ENCODE results near the gene EIPR1.

Gene EIPR1

DNA sequence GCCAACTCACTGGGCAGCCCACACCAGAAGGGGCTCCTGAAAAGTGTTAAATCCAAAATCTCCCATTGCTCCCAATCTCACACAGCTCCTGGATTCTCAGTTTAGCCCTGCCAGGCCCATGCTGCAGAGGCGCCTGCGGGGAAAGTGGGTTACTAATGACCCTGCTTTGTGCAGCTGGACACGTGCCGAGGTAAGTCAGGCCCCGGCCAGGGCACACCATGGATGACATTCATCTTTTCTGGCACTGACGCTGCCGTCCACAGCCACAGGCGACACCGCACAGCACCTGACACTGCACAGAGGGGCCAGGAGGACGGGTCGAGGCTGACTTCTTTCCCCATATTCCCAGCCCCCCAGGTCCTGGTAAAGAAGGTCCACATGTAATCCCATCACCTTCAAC, 193.5 kb downstream of the EIPR1 start:
- Histone ChIP-seq H3K4me2 (ENCODE audit: low read depth, low read length, poor library complexity, severe bottlenecking) (no peak overlapping the region), H3F3A (ENCODE audit: insufficient read depth) (no peaks in the 10 kb centered on the region), H3K4me3 (ENCODE audit: insufficient read depth, low read length, poor library complexity, severe bottlenecking) (no peak overlapping the region), H3K9me2 (replicated peaks; ENCODE audit: insufficient read depth, low read length) (no peaks in the 10 kb centered on the region), H4K20me1 (ENCODE audit: low read depth, low read length) (no peaks in the 10 kb centered on the region), H3K27ac (ENCODE audit: low read depth, low read length) (no peak overlapping the region), H3K9me3 (ENCODE audit: insufficient read depth, low read length) (no peaks in the 10 kb centered on the region), H3K36me3 (ENCODE audit: low read length) (no peaks in the 10 kb centered on the region), H3K9ac (ENCODE audit: low read length) (no peak overlapping the region), H3K79me2 (ENCODE audit: insufficient read depth, low read length) (no peaks in the 10 kb centered on the region), H2AFZ (ENCODE audit: low read depth, low read length, severe bottlenecking) (no peak overlapping the region), H3K27me3 (ENCODE audit: low read length) (no peaks in the 10 kb centered on the region)
- TF ChIP-seq, protein P1, sequence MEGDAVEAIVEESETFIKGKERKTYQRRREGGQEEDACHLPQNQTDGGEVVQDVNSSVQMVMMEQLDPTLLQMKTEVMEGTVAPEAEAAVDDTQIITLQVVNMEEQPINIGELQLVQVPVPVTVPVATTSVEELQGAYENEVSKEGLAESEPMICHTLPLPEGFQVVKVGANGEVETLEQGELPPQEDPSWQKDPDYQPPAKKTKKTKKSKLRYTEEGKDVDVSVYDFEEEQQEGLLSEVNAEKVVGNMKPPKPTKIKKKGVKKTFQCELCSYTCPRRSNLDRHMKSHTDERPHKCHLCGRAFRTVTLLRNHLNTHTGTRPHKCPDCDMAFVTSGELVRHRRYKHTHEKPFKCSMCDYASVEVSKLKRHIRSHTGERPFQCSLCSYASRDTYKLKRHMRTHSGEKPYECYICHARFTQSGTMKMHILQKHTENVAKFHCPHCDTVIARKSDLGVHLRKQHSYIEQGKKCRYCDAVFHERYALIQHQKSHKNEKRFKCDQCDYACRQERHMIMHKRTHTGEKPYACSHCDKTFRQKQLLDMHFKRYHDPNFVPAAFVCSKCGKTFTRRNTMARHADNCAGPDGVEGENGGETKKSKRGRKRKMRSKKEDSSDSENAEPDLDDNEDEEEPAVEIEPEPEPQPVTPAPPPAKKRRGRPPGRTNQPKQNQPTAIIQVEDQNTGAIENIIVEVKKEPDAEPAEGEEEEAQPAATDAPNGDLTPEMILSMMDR (IDR thresholded peaks at IDR 0.05; ENCODE audit: insufficient read depth, low read length, poor library complexity, severe bottlenecking) = no peak
- TF ChIP-seq EZH2phosphoT487 (conservative IDR thresholded peaks at IDR 0.05; ENCODE audit: low read length) = no peak

DNA sequence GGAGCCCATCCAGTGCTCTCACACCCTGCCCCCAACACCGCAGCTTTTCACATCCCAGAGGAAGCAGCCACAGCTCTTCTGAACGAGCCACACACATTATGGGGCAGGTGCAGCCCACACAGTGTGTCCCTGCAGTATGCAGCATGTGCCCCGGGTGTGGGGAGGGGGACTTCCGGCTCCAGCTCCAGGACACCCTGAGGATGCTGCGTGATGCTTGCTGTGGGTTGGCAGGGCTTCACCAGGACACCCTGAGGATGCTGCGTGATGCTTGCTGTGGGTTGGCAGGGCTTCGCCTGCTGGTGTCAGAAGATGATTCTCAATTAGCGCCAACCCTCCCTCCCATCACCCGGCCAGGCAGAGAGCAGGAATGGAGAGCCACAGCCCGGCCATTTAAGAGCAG, 193.9 kb downstream of the EIPR1 start:
- Histone ChIP-seq H3K79me2 (ENCODE audit: insufficient read depth, low read length) (no peaks in the 10 kb centered on the region), H3F3A (ENCODE audit: insufficient read depth) (no peaks in the 10 kb centered on the region), H3K27ac (ENCODE audit: low read depth, low read length) (no peak overlapping the region), H4K20me1 (ENCODE audit: low read depth, low read length) (no peaks in the 10 kb centered on the region), H3K27me3 (ENCODE audit: low read length) (no peaks in the 10 kb centered on the region), H3K9me3 (ENCODE audit: insufficient read depth, low read length) (no peaks in the 10 kb centered on the region), H3K9ac (ENCODE audit: low read length) (no peak overlapping the region), H3K36me3 (ENCODE audit: low read length) (no peaks in the 10 kb centered on the region), H3K4me3 (ENCODE audit: insufficient read depth, low read length, poor library complexity, severe bottlenecking) (no peak overlapping the region), H2AFZ (ENCODE audit: low read depth, low read length, severe bottlenecking) (no peak overlapping the region), H3K9me2 (replicated peaks; ENCODE audit: insufficient read depth, low read length) (no peaks in the 10 kb centered on the region), H3K4me2 (ENCODE audit: low read depth, low read length, poor library complexity, severe bottlenecking) (no peak overlapping the region)
- no peak for TF ChIP-seq EZH2phosphoT487 (conservative IDR thresholded peaks at IDR 0.05; ENCODE audit: low read length)
- TF ChIP-seq, protein P1 (IDR thresholded peaks at IDR 0.05; ENCODE audit: insufficient read depth, low read length, poor library complexity, severe bottlenecking) = no peak

DNA sequence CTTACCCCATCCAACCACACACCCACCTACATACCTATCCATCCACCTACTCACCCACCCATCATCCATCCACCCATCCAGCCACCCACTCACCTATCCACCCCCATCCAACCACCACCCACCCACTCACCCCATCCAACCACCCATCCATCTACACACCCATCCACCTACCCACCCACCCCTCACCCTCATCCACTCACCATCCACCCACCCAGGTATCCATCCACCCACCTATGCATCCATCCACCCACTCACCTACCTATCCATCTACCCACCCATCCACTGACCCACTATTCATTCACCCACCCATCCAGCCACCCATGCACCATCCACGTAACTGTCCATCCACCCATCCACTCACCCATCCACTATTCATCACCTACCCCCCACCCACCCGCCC, 194.8 kb downstream of the EIPR1 start:
- Histone ChIP-seq H3K9ac (ENCODE audit: low read length) (no peak overlapping the region), H4K20me1 (ENCODE audit: low read depth, low read length) (no peaks in the 10 kb centered on the region), H3K27me3 (ENCODE audit: low read length) (no peaks in the 10 kb centered on the region), H3K9me2 (replicated peaks; ENCODE audit: insufficient read depth, low read length) (no peaks in the 10 kb centered on the region), H3K36me3 (ENCODE audit: low read length) (no peaks in the 10 kb centered on the region), H3K79me2 (ENCODE audit: insufficient read depth, low read length) (no peaks in the 10 kb centered on the region), H3K4me2 (ENCODE audit: low read depth, low read length, poor library complexity, severe bottlenecking) (no peak overlapping the region), H2AFZ (ENCODE audit: low read depth, low read length, severe bottlenecking) (no peak overlapping the region), H3K9me3 (ENCODE audit: insufficient read depth, low read length) (no peaks in the 10 kb centered on the region), H3K4me3 (ENCODE audit: insufficient read depth, low read length, poor library complexity, severe bottlenecking) (no peak overlapping the region), H3K27ac (ENCODE audit: low read depth, low read length) (no peak overlapping the region), H3F3A (ENCODE audit: insufficient read depth) (no peaks in the 10 kb centered on the region)
- no peak for TF ChIP-seq EZH2phosphoT487 (conservative IDR thresholded peaks at IDR 0.05; ENCODE audit: low read length)
- TF ChIP-seq, protein P1 (IDR thresholded peaks at IDR 0.05; ENCODE audit: insufficient read depth, low read length, poor library complexity, severe bottlenecking) = no peak
